DND-41 (cell line): ENCODE measurements around the gene STMN3.

Experiments used
- ATAC-seq: fragments of 200-7000 bp; cut with Tn5 transposase; 3 replicates; pipeline ENCODE4 v1.9.1; 2021; ENCODE audit warnings: low read depth; ENCODE audit not compliant: insufficient read depth
- DNase-seq: peaks from one replicate; pipeline ENCODE4 v3.0.0-alpha.2; 2020
- H2AFZ ChIP-seq: 2 replicates; pipeline ENCODE4 v1.6.0; 2012; ENCODE audit warnings: low read depth, low read length
- H3K27ac ChIP-seq: 2 replicates; pipeline ENCODE4 v1.5.1; 2012; ENCODE audit warnings: low read length, inconsistent platforms
- H3K27me3 ChIP-seq: fragments of 200-600 bp; sonication (generic); 2 replicates; pipeline ENCODE4 v1.6.0; 2012; ENCODE audit warnings: low read length, mild to moderate bottlenecking, inconsistent platforms; ENCODE audit not compliant: insufficient read depth, poor library complexity
- H3K36me3 ChIP-seq: 2 replicates; pipeline ENCODE4 v1.5.1; 2012; ENCODE audit warnings: low read length, inconsistent platforms; ENCODE audit not compliant: insufficient read depth
- H3K4me1 ChIP-seq: 2 replicates; pipeline ENCODE4 v1.5.1; 2012; ENCODE audit warnings: mild to moderate bottlenecking, low read length; ENCODE audit not compliant: insufficient read depth
- H3K4me2 ChIP-seq: 2 replicates; pipeline ENCODE4 v1.6.0; 2012; ENCODE audit warnings: mild to moderate bottlenecking, moderate library complexity, low read length, inconsistent platforms; ENCODE audit not compliant: insufficient read depth
- H3K4me3 ChIP-seq, 2 experiments: fragments of 200-600 bp in 1 of 2; shearing (Covaris generic) in 1 of 2; 2 replicates each; pipeline ENCODE4 v1.5.1; 2012 to 2016; ENCODE audit warnings: inconsistent platforms in 2 of 2, low read length in 2 of 2, mild to moderate bottlenecking in 2 of 2, low read depth in 1 of 2, moderate library complexity in 1 of 2
- H3K79me2 ChIP-seq: 2 replicates; pipeline ENCODE4 v1.6.0; 2012; ENCODE audit warnings: low read length, inconsistent platforms; ENCODE audit not compliant: insufficient read depth
- H3K9ac ChIP-seq: 2 replicates; pipeline ENCODE4 v1.6.0; 2012; ENCODE audit warnings: low read depth, mild to moderate bottlenecking, inconsistent platforms, low read length, moderate library complexity
- H3K9me3 ChIP-seq: 2 replicates; pipeline ENCODE4 v1.5.1; 2012; ENCODE audit warnings: low read length, moderate library complexity, mild to moderate bottlenecking, inconsistent platforms; ENCODE audit not compliant: insufficient read depth, severe bottlenecking
- H4K20me1 ChIP-seq: 2 replicates; pipeline ENCODE4 v1.6.0; 2012; ENCODE audit warnings: low read length; ENCODE audit not compliant: insufficient read depth
- EZH2 ChIP-seq: IDR thresholded peaks from 3 replicates; pipeline ENCODE4 v1.6.1; 2012; ENCODE audit warnings: borderline replicate concordance, low read depth, mild to moderate bottlenecking, moderate library complexity, low read length, inconsistent platforms; ENCODE audit not compliant: severe bottlenecking
- TF ChIP-seq, protein P1 (sequence below): IDR thresholded peaks from 2 replicates; pipeline ENCODE4 v1.5.1; 2012; ENCODE audit warnings: borderline replicate concordance, low read length, moderate library complexity, mild to moderate bottlenecking; ENCODE audit not compliant: poor library complexity, severe bottlenecking; ENCODE audit errors: extremely low read depth

The STMN3 gene

DNA sequence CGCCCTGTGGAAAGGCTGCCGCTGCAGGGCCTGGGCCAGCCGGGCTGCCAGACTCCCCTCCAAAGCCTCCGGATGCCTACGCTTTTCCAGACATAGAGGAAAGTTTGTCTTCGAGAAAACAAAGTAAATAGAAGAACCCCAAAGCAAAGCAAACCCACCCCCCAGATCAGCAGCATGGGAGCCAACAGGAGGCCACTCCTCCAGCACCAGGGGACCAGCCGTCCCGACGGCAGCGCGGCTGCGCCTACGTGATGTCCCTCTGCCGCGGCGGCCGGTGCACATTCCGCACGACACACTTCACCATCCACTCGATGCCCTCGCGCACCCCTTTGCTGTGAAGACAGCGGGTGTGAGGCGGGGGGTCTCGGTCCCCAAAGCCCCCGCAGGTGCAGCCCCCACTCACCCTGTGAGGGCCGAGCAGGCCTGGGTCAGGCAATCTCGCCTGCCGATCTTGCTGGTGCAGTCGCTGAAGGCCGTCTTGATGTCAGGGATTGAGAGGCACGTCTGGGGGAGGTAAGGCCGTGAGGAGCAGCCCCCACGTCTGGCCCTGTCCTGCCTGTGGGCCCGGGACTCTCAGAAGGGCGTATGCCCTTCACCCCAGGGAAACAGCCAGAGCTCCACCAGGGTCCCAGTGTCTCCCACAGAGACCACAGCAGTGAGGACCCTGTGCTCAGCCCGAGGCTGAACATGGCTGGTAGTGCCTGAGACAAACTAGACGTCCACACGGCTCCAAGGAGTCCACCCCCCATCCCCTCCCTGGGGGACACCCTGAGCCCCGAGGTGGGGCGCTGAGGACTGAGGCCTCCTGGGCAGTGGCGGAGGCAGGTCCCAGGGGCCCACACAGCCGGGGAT is 47.2 kb upstream of the STMN3 start:
- H2AFZ ChIP-seq, result no peak overlapping the region
- no peak for DNase-seq
- H3K9ac ChIP-seq, result no peak overlapping the region
- H3K9me3 ChIP-seq, result no peaks in the 10 kb centered on the region
- no peak for TF ChIP-seq EZH2
- TF ChIP-seq, protein P1, sequence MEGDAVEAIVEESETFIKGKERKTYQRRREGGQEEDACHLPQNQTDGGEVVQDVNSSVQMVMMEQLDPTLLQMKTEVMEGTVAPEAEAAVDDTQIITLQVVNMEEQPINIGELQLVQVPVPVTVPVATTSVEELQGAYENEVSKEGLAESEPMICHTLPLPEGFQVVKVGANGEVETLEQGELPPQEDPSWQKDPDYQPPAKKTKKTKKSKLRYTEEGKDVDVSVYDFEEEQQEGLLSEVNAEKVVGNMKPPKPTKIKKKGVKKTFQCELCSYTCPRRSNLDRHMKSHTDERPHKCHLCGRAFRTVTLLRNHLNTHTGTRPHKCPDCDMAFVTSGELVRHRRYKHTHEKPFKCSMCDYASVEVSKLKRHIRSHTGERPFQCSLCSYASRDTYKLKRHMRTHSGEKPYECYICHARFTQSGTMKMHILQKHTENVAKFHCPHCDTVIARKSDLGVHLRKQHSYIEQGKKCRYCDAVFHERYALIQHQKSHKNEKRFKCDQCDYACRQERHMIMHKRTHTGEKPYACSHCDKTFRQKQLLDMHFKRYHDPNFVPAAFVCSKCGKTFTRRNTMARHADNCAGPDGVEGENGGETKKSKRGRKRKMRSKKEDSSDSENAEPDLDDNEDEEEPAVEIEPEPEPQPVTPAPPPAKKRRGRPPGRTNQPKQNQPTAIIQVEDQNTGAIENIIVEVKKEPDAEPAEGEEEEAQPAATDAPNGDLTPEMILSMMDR, result no peak
- no peak overlapping the region for H3K27ac ChIP-seq
- H3K4me3 ChIP-seq, result no peak overlapping the region
- no peak overlapping the region for H3K4me2 ChIP-seq
- H3K4me1 ChIP-seq, result peaks cover 3% of the 10 kb centered on the region; the same call in 1 of the 2 replicates
- peaks cover 70% of the 10 kb centered on the region for H4K20me1 ChIP-seq
- peaks cover 9% of the 10 kb centered on the region for H3K79me2 ChIP-seq
- no peaks in the 10 kb centered on the region for H3K27me3 ChIP-seq
- peaks cover 68% of the 10 kb centered on the region for H3K36me3 ChIP-seq
- no peak for ATAC-seq

GRCh38 chr20:63699466-63700198 is 46.4 kb upstream of the STMN3 start:
- no peaks in the 10 kb centered on the region for H3K4me1 ChIP-seq
- DNase-seq (no peak), ATAC-seq (no peak)
- TF ChIP-seq, protein P1, result no peak
- no peak for TF ChIP-seq EZH2
- H3K9ac ChIP-seq, result no peak overlapping the region
- peaks cover 62% of the 10 kb centered on the region for H4K20me1 ChIP-seq
- H3K4me2 ChIP-seq, result no peak overlapping the region
- H3K79me2 ChIP-seq, result peaks cover 1% of the 10 kb centered on the region
- no peaks in the 10 kb centered on the region for H3K27me3 ChIP-seq
- H2AFZ ChIP-seq, result no peak overlapping the region
- no peak overlapping the region for H3K27ac ChIP-seq
- H3K9me3 ChIP-seq, result no peaks in the 10 kb centered on the region
- H3K36me3 ChIP-seq, result peaks cover 68% of the 10 kb centered on the region
- H3K4me3 ChIP-seq, result no peak overlapping the region

DNA sequence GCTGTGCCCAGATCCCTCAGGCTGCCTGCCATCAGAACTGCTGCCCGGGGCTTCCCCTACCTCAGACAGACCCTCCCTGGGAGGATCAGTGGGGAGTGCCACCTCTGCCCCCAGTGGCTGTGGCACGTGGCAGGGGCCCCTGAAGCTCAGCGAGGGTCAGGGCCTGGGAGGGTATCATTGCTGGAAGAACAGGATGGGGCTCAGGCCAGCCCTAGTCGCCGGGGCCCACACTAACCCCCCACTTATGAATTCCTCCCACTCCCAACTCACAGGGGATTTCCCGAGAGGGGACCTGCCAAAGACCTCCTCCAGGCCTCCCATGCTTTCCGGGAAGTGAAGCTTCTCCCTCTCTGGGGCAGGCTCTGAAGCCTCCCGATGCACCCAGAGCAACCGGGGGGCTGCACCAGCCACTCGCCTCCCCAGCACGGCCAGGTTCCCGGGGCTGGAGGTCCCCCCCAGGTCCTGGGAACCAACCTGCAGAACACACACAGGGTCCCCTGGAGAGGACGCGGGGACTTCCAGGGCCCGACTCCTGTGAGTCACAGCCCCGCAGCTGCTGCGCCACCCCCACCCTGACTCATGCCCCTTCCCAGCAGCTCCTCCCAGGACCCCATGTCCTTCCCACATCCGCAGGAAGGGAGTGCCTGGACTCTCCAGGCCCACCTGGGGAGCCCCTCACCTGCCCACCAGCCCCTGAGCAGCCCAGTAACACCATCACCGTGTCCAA is 45.7 kb upstream of the STMN3 start:
- Histone ChIP-seq H3K27me3 (no peaks in the 10 kb centered on the region), H2AFZ (no peak overlapping the region), H3K9me3 (no peaks in the 10 kb centered on the region), H3K27ac (no peak overlapping the region), H3K4me3 (no peak overlapping the region), H3K9ac (no peak overlapping the region), H4K20me1 (peaks cover 54% of the 10 kb centered on the region), H3K4me2 (no peak overlapping the region), H3K36me3 (peaks cover 68% of the 10 kb centered on the region), H3K79me2 (no peaks in the 10 kb centered on the region; the same call in none of the 2 replicates), H3K4me1 (no peaks in the 10 kb centered on the region)
- no peak for ATAC-seq
- DNase-seq, result no peak
- TF ChIP-seq, protein P1, result no peak
- no peak for TF ChIP-seq EZH2
